Right lobe of liver (tissue), 4 donors: ENCODE measurements around the gene CAMTA1.

Experiments used
- POLR2A ChIP-seq: fragments of 450-650 bp; IDR thresholded peaks from one replicate; pipeline ENCODE4 v1.6.1; 2017; ENCODE audit warnings: antibody characterized with exemption, mild to moderate bottlenecking
- TF ChIP-seq, protein P1 (sequence below), 4 donors: fragments of 200-600 bp in 3 of 4; fragments of 450-650 bp in 1 of 4; IDR thresholded peaks; one replicate each; pipeline versions ENCODE4 v1.5.1 to v1.8.0; 2016 to 2022; ENCODE audit warnings: antibody characterized with exemption in 4 of 4, mild to moderate bottlenecking in 2 of 4
- donor health status: DM: no; HTN: no; CAD: no.
- donor health status: DM: no; HTN: no; CAD: no.
- donor health status: DM: no; HTN: yes; CAD: no.

DNA sequence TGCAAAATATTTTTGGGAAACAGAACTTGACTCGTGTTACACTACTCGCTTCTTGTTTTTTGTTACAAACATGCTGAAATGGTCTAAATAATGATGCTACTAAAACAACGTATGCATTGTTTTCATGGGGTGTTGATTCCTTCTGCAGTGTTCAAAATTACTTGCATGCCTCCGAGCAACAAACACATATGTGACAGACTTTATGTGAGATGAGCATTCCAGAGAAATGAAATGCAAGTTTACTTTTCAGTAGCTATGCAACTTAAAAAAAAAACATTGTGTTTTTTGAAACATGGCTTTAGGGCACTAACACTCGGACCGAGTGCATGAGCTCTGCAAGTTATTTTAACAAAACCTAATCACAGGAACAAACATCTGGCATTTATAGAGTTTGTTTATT lies 84.8 kb downstream of the CAMTA1 start:
- TF ChIP-seq, protein P1, sequence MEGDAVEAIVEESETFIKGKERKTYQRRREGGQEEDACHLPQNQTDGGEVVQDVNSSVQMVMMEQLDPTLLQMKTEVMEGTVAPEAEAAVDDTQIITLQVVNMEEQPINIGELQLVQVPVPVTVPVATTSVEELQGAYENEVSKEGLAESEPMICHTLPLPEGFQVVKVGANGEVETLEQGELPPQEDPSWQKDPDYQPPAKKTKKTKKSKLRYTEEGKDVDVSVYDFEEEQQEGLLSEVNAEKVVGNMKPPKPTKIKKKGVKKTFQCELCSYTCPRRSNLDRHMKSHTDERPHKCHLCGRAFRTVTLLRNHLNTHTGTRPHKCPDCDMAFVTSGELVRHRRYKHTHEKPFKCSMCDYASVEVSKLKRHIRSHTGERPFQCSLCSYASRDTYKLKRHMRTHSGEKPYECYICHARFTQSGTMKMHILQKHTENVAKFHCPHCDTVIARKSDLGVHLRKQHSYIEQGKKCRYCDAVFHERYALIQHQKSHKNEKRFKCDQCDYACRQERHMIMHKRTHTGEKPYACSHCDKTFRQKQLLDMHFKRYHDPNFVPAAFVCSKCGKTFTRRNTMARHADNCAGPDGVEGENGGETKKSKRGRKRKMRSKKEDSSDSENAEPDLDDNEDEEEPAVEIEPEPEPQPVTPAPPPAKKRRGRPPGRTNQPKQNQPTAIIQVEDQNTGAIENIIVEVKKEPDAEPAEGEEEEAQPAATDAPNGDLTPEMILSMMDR (IDR thresholded peaks at IDR 0.05) = no peak
- no peak for TF ChIP-seq POLR2A
